Fibroblast of mammary gland (primary cell): ENCODE results near the gene ERP27.
A peak's percentile ranks its signal among the peaks of the same experiment; 100 is the strongest.

ENCODE experiments used
- DNase-seq: peaks from one replicate; pipeline ENCODE4 v3.0.0-alpha.2; 2010; ENCODE audit warnings: low read depth
- H3K4me3 ChIP-seq: 2 replicates; pipeline ENCODE4 v1.5.1; 2011; ENCODE audit warnings: low read depth, mild to moderate bottlenecking, low read length, moderate library complexity; ENCODE audit not compliant: control insufficient read depth
- TF ChIP-seq, protein P1 (sequence below): conservative IDR thresholded peaks from 2 replicates; pipeline ENCODE4 v1.5.1; 2011; ENCODE audit warnings: low read depth, low read length, inconsistent platforms; ENCODE audit not compliant: control insufficient read depth, insufficient read depth

ERP27 gene

DNA sequence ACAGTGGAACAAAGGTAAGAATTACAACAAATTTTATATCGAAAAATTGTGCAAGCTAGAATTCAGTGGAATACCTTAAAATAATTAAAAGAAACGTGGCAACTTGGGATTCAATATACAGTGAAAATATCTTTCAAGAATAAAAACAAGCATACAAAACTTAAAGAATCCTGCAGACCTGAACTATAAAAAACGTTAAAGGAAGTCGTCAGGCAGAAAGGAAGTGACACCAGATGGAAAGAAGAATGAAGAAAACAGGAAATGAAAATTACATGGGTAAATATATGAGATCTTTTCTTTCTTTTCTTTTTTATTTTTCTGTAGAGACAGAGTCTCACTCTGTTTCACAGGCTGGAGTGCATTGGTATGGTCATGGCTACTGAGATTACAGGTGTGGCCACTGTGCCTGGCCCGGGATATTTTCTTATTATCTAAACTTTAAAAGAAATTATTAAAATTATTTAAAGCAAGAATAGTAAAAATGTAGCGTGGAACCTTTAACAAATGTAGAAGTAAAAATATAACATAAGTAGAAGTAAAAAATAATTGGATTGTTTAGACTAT is 57.4 kb downstream of the ERP27 start:
- no peak overlapping the region for H3K4me3 ChIP-seq
- TF ChIP-seq, protein P1, sequence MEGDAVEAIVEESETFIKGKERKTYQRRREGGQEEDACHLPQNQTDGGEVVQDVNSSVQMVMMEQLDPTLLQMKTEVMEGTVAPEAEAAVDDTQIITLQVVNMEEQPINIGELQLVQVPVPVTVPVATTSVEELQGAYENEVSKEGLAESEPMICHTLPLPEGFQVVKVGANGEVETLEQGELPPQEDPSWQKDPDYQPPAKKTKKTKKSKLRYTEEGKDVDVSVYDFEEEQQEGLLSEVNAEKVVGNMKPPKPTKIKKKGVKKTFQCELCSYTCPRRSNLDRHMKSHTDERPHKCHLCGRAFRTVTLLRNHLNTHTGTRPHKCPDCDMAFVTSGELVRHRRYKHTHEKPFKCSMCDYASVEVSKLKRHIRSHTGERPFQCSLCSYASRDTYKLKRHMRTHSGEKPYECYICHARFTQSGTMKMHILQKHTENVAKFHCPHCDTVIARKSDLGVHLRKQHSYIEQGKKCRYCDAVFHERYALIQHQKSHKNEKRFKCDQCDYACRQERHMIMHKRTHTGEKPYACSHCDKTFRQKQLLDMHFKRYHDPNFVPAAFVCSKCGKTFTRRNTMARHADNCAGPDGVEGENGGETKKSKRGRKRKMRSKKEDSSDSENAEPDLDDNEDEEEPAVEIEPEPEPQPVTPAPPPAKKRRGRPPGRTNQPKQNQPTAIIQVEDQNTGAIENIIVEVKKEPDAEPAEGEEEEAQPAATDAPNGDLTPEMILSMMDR, result no peak
- DNase-seq, result no peak

DNA sequence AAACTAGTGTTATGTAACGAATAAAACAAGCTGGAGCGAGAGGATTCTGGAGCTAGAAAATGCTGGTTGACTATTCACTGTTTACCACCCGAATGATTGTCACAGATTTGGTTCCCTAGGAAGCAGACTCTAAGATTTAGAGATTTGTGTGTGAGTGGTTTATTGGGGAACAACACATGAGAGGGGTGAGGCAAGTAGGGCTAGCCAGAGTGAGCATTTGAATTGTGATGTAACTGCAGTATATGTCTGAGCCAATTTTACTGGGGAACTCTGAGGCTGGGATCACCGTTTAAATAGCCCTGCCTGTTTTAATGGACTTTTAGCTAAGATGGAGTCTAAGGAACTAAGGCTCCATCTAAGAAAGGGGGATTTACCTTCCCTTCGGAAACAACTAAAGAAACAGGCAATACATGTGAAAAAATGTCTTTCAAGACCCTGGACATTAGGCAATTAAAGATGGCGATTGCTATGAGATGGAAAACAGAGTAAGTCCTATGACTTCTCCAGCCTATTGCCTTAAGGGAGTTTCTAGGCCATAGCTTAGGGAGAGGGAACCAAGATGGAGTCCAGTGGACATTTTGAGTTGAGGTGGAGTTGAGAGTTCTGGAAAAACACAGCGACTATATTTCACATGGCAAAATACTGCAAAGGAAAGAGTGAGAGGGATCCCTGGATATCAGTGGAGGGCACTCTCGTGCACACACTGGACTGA is 59.0 kb downstream of the ERP27 start:
- H3K4me3 ChIP-seq, result no peak overlapping the region
- TF ChIP-seq, protein P1, result no peak
- no peak for DNase-seq

DNA sequence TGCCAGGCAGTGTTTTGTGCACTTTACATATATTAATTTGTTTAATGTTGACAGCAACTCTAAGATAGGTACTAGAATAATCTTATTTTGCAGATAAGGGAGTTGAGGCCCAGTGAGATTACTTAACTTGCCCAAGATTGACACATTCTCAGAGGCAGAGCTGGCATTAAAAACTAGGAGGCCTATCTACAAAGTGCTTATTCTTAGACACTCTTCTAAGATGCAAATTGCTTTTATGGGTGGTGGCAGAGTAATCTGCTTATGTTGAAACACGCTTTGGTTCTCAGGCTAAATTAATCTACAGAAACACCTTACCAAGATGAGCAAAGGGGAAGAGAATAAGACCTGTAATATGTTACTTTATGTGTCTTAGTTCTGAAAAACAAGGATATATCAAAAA is 59.8 kb downstream of the ERP27 start:
- TF ChIP-seq, protein P1, result no peak
- DNase-seq, result no peak
- H3K4me3 ChIP-seq, result no peak overlapping the region

DNA sequence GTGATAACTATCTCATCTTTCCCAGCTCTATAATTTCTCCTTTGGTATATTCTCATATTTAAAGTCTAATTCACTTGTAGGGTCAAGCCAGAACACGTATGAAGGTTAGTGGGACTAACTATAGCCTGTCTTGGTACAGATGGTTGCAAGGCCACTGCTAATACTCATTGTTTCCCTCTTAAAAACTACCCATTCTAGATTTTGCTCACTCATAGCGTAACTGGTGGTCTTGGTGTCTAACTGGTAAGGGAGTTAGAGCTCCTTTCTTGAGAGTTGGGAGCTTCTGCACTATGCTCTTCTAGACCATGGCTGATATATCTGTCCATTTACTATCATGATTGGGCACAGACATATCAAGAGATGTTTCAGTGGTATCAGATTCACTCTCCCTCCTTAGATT is 61.5 kb downstream of the ERP27 start:
- no peak for DNase-seq
- H3K4me3 ChIP-seq, result no peak overlapping the region
- TF ChIP-seq, protein P1, result no peak

- peak; percentile 9 for DNase-seq
- TF ChIP-seq, protein P1, result no peak
- no peak overlapping the region for H3K4me3 ChIP-seq
Measured at GRCh38 chr12:14874882-14875281, 63.5 kb downstream of the ERP27 start.

DNA sequence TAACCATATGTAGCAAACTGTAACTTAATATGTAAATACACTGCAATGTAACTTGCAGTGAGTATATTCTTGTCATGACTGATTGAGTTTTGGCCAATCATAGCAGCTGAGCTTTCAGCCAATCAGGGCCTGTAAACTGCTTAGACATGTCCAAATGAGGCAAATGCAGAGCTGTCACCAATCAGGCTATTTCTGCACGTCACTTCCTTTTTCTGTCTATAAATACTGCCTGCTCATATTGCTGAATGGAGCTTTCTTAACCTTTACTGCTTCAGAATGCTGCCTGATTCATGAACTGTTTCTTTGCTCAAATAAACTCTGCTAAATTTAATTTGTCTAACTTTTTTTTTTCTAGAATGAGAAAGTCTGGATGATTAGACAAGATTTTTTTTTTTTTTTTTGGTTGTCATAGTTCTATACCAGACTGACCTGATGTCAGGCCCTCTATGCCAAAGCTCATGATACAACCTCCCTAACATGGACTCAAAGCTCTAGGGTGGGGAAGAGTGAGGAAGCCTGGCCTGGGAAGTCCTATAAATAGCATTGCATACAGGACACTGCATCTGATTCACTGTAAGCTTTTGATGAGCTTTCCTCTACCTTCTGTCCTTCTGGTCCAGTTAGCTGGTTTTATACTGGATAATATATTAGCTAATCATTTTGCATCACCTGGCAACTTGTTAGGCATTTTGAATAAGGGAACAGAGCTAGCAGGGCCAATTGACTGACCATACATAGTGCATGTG is 64.7 kb downstream of the ERP27 start:
- TF ChIP-seq, protein P1, result no peak
- no peak overlapping the region for H3K4me3 ChIP-seq
- no peak for DNase-seq
